NCI-H510A (cell line): ENCODE measurements around the gene PRX.
"Not testable (repeated sequence)": the region's sequence is repeated elsewhere in the genome, so short reads cannot be mapped to it uniquely, and the experiment has no call there.

Source experiments
- DNase-seq: peaks from one replicate; lab custom pipeline; 2025; lab: John Stamatoyannopoulos, UW

The PRX gene

GRCh38 chr19:40392123-40392522, 21.1 kb downstream of the PRX start:
- DNase-seq, result no peak

DNA sequence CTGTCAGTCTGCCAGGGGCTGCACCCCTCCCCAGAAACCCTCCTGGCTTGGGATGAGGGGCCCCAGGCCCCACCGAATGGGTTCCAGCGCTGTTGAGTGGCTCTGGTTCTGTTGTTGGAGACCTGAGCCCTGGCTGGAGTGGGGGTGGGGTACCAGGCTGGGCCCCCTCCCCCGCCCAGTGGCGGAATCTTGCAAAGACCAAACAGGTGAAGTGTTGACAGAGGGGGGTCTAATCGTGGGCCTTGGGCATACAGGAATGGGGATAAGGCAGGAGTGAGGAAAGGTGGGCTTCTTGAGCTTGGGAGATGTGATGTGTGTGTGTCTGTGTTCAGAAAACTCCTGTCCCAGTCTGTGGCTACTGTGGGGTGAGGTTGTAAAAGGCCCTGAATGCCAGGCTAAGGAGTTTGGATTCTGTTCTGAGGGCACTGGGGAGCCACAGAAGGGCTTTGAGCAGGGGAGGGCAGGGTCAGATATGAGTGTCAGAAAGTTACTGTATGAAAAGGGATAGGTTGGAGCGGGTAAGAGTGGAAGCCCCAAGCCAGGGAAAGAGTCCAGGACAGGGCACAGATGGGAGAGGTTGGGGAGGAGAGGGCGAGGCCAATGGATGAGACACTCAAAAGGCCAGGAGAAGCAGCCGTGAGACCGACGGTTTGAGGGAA, 23.0 kb downstream of the PRX start, which contains the start of gene HIPK4:
HIPK4 (minus strand) TSS at position 98 of the 659 bp plus-strand sequence. CDS start 279 bp downstream, outside the sequence.
- no peak for DNase-seq

DNA sequence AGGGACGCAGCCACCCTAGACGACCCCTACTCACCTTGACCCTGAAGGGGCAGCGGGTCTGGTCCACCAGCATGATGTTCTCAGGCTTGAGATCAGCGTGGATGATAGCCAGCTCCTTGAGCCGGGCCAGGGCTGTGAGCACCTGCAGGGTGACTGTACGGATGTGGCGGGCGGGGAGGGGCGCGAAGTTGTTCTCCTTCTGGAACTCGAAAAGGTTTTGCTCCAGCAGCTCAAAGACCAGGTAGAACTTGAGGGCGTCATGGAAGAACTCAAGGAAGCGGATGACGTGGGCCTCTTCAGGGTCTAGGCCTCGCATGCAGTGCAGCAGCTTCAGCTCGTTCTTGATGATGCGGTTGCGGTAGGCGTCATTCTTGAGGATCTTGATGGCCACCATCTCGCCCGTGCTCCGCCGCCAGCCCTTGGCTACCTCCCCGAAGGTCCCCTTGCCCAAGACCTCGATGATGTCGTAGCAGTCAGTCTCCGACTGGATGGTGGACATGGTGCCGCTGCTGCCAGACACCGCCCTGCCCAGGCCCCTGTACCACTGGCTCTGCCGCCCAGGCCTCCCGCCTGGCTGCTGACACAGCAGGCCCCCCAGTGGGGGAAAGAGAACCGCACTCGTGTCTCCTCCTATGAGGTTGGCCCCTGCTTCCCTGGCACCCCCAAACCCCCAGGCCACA, 23.6 kb downstream of the PRX start:
- DNase-seq, result no peak

DNA sequence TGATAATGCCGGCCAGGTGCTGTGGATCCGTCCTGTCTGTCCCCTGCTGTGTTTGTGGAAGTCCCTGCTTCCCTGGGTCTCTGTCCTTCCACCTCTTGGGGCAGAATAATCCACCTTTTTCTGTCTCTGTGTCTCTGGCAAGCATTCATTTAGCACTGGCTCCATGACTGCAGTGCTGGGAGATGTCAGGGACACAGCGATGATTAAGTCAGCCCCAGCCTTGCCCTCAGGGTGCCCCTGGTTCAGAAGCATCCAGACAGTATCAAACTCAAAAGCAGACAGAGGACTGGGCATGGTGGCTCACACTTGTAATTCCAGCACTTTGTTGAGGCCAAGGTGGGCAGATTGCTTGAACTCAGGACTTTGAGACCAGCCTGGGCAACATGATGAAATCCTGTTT, 24.7 kb downstream of the PRX start:
- no peak for DNase-seq

- no peak for DNase-seq
Observed at GRCh38 chr19:40387155-40387554, 26.0 kb downstream of the PRX start.

DNA sequence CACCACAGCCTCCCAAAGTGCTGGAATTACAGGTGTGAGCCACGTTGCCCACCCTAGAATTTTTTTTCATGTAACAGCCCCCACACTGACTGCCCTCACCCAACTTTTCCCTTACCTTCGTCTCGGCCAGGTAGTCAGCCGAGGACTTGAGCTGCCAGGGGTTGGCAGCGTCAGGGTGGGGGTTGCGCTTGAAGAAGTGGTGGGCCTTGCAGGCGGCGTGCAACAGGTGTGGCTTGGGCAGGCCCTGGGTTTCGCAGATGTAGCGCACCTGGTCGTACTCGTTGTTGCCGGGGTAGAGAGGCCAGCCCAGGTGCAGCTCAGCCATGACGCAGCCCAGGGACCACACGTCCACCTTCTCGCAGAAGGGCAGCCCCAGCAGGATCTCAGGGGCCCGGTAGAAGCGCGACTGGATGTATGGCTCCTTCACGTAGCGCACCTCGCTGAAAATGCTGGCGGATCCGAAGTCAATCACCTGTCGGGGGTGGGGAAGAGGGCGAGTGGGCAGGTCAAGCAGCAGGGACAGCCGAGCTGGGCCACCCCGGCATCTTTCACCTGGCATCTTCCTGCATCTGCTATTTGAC, 29.4 kb downstream of the PRX start:
- peak; percentile 18 for DNase-seq

- DNase-seq, result no peak
Observed at GRCh38 chr19:40381321-40381720, 31.9 kb downstream of the PRX start.

- DNase-seq, result no peak
Observed at GRCh38 chr19:40380199-40381037, 32.8 kb downstream of the PRX start.

DNA sequence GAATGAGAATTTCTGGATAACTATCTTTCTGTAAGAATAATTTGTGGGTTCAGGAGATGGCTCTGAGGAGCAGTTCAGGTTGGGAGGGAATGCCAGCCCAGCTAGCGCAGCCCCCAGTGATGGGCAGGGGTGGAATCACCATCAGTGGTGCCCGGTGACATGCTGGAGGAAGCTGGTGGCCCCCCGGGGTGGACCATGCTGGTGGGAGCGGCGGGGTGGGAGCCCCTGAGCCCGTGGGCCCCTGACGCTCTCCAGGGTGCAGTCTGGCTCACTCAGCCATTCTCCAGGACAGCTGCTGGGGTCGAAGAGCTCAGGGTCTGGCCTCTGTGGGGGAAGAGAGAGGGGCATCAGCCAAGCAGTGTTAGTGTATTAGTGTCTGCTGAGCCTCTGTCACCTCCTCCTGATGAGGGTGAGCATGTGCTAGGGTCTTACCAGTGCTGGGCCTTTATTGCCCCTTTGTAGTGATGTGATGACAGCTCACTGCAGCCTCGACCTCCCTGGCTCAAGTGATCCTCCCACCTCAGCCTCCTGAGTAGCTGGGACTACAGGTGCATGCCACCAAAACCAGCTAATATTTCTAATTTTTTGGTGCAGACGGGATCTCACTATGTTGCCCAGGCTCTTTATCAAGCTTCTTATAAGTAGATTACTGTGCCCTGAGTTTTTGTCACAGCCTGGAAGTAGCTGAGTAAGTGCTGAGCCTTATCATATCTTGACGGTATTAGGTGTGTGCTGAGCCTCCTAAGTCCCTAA, 33.6 kb downstream of the PRX start:
- no peak for DNase-seq

- no peak for DNase-seq
Observed at GRCh38 chr19:40378509-40378908, 34.7 kb downstream of the PRX start.

GRCh38 chr19:40377876-40378385, 35.2 kb downstream of the PRX start:
- no peak for DNase-seq

- DNase-seq, result no peak
Observed at GRCh38 chr19:40376286-40376862, 36.8 kb downstream of the PRX start.

DNA sequence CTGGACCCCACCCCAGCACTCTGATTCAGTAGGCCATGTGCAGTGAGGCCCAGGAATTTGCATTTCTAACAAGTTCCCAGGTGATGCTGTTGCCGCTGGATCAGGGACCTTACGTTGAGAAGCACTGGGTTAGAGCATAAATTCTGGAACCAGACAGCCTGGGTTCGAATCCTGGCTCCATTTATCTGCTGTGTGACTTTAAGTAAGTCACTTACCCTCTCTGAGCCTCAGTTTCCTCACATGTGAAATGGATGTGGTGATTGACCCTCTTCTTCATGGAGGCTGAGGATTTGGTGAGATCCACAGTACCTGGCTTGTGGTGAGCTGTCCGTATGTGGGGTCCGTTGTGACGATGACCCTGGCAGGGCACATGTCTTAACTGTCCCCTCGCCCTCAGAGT, 39.1 kb downstream of the PRX start:
- DNase-seq, result no peak

- no peak for DNase-seq
Observed at GRCh38 chr19:40371802-40372122, 41.4 kb downstream of the PRX start.

GRCh38 chr19:40370997-40371801, 42.0 kb downstream of the PRX start:
- no peak for DNase-seq

DNA sequence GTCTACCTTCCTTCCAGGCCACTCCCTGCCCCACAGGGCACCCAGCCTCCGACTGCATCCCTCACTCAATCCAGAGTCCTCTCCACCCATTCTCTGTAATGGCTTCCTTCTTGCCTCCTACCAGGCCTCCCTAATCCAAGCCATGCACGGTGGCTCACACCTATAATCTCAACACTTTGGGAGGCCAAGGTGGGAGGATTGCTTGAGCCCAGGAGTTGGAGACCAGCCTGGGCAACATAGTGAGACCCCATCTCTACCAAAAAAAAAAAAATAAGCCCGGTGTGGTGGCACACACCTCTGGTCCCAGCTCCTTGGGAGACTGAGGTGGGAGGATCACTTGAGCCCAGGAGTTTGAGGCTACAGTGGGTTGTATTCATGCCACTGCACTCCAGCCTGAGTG, 42.9 kb downstream of the PRX start:
- not testable (repeated sequence) for DNase-seq

- no peak for DNase-seq
Observed at GRCh38 chr19:40369797-40370196, 43.4 kb downstream of the PRX start.

- DNase-seq, result no peak
Observed at GRCh38 chr19:40367577-40368434, 45.4 kb downstream of the PRX start.
